GM18951 (cell line): ENCODE measurements around the gene CAMK1D.

Source experiments
- POLR2A ChIP-seq: IDR thresholded peaks from 4 replicates; pipeline ENCODE4 v1.6.1; 2011; ENCODE audit warnings: mild to moderate bottlenecking; ENCODE audit not compliant: insufficient read length, insufficient read depth; ENCODE audit errors: extremely low read depth
- in situ Hi-C: fragments of 300-500 bp; cut with MboI; formaldehyde crosslinking; loops from one replicate; pipeline ENCODE4 v1.12.0; 2022; ENCODE audit warnings: low sequenced_read_pairs, mixed read lengths, inconsistent platforms; ENCODE audit not compliant: unreplicated experiment

Gene CAMK1D

GRCh38 chr10:12391206-12391605 is 41.9 kb downstream of the CAMK1D start:
- TF ChIP-seq POLR2A, result no peak
- in situ Hi-C loops, result no loop called here

DNA sequence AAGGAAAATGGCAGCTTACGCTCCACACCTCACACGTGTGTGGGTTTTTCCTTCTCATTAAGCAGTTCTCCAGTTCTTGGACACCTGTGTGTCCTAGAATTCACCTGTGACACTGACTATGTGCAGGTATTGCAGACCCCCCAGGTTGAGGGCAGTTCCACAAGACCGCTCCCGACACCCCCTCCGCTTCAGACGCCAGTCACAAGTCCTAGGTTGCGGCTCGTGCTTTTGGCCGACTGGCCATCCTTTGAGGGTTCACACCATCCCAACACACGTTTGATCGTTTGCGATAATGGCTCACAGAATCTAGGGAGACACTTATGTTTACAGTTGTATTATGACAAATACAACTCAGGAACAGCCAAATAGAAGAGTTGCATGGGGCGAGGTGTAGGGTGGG is 44.5 kb downstream of the CAMK1D start:
- in situ Hi-C loops, result no loop called here
- no peak for TF ChIP-seq POLR2A

GRCh38 chr10:12394241-12395033 is 45.1 kb downstream of the CAMK1D start:
- in situ Hi-C loops, result no loop called here
- TF ChIP-seq POLR2A, result no peak

GRCh38 chr10:12396093-12396492 is 46.7 kb downstream of the CAMK1D start:
- TF ChIP-seq POLR2A, result no peak
- in situ Hi-C loops, result no loop called here

- in situ Hi-C loops, result no loop called here
- TF ChIP-seq POLR2A, result no peak
Observed at GRCh38 chr10:12396567-12396966, 47.2 kb downstream of the CAMK1D start.

- TF ChIP-seq POLR2A, result no peak
- in situ Hi-C loops, result no loop called here
Observed at GRCh38 chr10:12397147-12397896, 48.0 kb downstream of the CAMK1D start.

- in situ Hi-C loops, result no loop called here
- no peak for TF ChIP-seq POLR2A
Observed at GRCh38 chr10:12397941-12398340, 48.6 kb downstream of the CAMK1D start.

DNA sequence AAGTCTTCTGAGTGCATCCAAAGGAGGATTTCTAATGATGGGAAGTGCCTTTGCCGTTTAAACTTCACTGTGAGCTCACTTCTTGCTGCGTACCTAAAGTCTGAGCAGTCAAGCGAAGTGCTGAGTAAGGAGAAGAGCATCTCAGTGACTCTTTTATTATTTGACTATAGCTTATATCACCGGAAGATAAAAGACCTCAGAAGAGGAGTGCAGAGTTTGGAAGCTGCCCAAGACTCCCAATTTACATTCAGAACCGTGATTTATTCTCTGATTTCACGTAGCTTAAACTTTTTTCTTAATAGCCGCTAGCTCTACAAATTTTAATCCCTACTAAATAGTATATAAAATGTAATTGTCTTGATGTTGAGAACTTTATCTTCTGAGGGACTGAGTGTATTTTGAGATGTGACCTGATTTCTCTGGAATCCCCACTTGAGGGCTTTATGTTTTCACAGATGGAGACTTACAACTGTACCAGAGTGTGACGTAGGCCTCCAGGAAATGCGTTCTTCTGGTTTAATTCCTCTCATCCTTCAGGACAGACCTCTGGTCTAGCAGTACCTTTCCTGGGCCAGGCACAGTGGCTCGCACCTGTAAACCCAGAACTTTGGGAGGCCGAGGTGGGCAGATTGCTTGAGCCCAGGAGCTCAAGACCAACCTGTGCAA is 51.1 kb downstream of the CAMK1D start:
- in situ Hi-C loops, result no loop called here
- TF ChIP-seq POLR2A, result no peak

DNA sequence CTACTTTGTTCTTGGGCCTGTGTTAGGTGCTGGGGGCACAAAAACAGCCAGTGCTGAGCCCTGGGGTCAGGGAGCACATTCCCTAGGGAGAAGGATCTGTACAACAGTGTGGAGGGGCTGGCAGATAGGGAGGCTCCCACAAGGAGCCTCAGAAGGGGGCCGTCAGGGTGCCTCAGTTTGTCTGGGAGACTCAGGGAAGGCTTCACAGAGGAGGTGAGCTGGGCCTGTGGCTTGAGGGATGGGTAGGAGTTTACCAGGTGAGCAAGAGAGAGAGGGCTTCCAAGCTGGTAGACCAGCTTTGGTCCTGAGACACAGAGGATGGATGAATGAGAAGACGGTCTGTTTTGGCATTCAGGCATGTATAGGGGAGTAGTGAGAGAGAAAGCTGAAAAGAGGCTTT is 52.1 kb downstream of the CAMK1D start:
- TF ChIP-seq POLR2A, result no peak

DNA sequence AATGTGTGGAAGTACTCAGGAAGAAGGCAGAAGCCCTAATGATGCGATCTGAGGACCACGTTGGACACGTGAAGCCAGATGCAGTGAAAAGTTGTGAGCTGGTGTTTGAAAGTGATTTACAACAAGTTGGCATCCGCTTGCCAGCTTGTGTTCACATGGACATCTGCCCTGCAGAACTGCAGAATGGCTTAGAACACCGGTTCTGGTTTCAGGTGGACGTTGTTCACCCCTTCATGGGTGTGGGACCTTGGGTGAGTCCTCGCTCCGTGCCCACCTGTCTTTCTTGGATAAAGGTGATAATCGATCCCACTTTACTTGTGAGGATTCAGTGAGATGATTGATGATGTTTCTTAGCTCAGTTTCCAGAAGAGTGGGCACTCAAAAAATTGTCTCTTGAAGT is 53.8 kb downstream of the CAMK1D start:
- in situ Hi-C loops, result no loop called here
- no peak for TF ChIP-seq POLR2A

More for the DNA sequence above, 52.1 kb downstream of the CAMK1D start:
- in situ Hi-C loops, result no loop called here

DNA sequence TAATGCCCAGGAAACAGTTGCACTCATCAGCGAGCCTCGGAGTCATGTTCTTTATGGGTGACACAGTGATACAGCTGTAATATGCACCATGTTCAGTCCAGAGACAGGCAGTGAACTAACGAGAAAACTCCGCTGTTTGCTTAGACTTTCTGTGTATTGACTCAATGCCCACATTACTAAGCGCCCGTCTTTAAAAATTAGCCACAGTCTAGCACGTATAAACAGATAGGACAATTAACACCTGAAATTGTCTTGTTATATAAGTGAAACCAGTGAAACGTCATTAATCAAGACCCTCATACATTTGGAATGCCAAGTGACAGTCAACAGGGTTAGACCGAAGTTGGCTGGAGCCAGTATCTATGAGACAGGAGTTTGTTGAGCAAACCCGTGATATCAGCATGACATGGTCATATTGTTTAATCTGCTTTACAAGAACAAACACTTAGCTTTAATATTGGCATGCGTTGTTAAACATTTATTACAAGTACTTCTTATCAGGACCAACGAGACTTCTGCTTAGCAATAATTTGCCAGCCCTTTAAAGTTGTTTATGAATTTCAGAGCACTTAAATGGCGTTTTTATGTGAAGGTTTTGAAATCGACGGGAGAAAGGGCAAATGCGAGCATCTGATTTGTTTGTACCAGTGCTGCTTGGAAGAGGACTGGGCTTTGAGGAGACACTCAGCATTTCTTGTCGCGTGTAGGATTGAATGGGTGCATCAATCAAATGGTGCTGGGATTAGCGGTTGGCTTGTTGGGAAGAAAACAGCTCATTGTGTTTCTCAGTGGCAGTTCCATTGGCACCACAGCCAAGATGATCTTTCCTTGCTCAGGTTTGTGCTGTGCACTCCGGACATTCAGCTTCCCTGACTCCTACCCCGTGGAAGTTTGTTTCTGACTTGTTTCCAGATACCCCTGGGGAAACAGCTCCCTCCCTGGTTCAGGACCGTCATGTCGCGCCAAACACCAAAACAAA is 56.3 kb downstream of the CAMK1D start:
- TF ChIP-seq POLR2A, result no peak
- in situ Hi-C loops, result no loop called here

DNA sequence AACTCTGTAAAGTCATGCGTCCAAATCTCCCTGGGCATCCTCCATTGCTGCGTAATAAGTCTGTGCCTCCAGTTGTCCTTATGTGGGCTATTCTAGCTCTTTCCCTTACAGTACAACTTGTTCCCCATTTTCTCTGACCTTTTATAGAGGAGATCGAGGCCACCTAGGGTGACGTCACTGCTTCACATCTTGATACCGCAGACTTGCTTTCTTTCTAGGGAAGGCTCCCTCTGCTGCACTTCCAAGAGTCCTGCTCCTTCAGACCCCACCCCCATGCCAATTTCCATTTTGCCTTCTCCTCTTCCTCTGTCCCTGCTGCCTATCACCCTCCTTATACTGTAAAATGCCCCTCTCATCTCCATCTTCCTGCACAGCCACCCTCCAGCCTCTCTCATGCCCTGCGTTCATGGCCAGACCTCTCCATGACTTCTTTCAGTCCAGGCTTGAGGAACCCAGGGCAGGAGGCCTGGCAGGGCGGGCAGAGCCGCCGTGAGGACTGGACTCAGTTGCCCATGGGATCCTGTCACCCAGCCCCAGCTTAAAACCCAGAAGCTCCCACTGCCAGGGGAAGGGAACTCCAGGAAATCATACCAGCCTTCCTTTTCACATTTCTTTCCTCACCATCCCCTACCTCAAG is 57.5 kb downstream of the CAMK1D start:
- in situ Hi-C loops, result no loop called here
- TF ChIP-seq POLR2A, result no peak
